ENCODE measurements around the gene DHX15.

DNA sequence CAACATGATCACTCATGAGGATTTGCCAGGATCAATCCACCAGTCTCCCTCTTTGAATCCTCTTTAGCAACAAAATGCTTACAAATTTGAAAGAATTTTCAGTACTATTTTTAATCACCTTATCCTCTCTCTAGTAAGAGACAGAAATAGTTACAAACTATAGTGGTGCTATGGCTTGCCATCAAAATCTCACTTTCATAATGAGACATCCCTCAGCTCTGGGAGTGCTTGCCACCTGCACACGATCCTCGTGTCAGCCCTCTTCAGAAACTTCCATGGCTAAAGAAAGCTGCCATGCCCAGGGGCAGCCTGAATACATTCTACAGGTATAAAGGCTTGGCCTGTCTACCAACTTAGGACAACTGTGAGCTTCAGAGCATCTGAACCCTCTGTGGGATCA lies 5.1 kb upstream of the DHX15 start:
- no peak for TF ChIP-seq POLR2A (IDR thresholded peaks at IDR 0.05)
- no peak for TF ChIP-seq CTCF (IDR thresholded peaks at IDR 0.05)
